H54 (cell line): ENCODE data around the gene ABTB2.
A peak's percentile ranks its signal among the peaks of the same experiment; 100 is the strongest.
"Not testable (repeated sequence)": the region's sequence is repeated elsewhere in the genome, so short reads cannot be mapped to it uniquely, and the experiment has no call there.

Experiments
- DNase-seq: peaks from one replicate; pipeline ENCODE4 v3.0.0; 2011; ENCODE audit warnings: low spot score, mixed read lengths; ENCODE audit not compliant: insufficient read length
- FAIRE-seq: peaks from 3 replicates; lab custom pipeline; 2011; peaks lifted over from hg19 to GRCh38; lab: Jason Lieb, UNC
- POLR2A ChIP-seq: IDR thresholded peaks from 2 replicates; pipeline ENCODE4 v1.6.1; 2011; ENCODE audit warnings: low read depth, mild to moderate bottlenecking, low read length

The ABTB2 gene

DNA sequence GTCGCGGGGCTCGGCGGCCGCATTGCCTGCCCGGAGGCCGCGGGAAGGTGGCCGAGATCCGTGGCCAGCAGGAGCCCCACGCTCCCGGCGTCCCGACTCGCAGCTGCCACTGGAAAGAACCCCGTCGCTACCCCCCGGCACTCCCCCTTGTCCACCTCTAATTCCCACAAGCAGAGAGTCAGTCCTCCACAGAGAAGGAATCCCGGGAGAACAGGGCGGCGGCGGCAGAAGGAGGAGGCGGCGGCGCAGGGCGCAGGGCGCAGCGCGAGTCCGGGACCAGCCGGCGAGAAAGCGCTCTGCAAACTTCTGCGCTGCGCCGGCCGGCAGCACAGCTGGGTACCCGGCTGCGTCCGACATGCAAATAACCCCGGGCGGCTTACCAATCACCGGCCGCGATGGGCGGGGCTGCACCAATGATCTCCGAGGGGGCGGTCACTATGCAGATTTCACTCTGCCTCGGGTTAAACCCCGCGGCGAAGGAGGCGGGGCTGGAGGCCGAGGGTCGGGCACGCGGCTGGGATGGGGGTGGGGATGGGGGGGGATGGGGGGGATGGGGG, at the start of gene ABTB2:
Gene ABTB2, minus strand, starts transcription at position 310 of the 557 bp plus-strand sequence.
- DNase-seq (peak; percentile 85), FAIRE-seq (no peak)
- TF ChIP-seq POLR2A: peak; percentile 98

DNA sequence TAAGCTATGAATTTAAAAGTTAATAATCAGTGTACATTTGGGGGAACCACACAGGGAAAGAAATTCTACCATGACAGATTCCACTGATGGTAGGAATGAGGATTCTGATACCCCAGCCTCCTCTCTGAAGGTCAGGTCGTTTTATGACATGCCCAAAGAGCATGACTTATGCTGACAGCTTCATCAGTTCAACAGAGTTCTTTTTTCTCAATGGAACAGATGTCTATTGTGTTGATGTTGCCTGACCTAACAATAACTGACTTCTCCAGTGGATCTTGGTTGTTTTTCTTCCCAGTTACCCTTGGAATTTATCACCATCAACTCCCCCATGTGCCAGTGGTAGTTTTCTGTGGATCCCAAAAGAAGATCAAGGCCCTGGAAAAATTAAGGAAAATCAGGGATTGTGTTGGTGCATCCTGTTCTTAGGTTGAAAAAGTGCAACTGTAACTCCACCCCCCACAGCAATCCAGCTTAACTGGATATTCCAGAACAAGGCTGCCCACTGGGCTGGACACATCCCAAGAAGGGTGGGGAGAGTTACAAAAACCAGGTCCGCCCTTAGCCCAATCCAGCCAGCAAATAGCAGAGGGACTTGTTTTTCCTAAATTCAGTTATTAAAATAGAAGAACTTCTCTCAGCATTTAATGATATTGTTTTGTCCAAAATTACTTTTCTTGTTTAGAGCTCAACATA, 49.5 kb upstream of the ABTB2 start:
- DNase-seq (no peak), FAIRE-seq (no peak)
- no peak for TF ChIP-seq POLR2A

DNA sequence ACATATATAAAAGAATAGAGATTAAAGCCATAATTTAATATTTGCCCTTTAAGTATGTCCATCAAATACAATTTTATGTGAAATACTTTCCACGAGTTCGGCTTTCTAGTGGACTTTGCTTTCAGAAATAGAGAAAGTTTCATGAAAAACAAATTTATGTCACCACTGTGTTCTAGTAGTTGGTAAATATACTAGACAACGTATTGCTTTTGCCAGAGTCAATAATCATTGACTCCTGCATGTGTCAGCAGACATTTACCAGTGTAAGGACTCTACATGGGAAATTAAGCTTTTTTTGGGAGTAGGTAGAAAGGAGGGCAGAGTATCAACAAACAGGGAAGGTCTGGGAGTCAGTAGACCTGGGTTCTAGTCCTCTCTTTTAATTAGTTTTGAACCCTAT, 48.6 kb upstream of the ABTB2 start:
- FAIRE-seq: no peak
- TF ChIP-seq POLR2A: no peak
- DNase-seq: no peak

GRCh38 chr11:34405079-34405858, 47.5 kb upstream of the ABTB2 start:
- FAIRE-seq (peak; percentile 20), DNase-seq (no peak)
- no peak for TF ChIP-seq POLR2A

GRCh38 chr11:34404280-34404679, 46.5 kb upstream of the ABTB2 start:
- TF ChIP-seq POLR2A: no peak
- DNase-seq (no peak), FAIRE-seq (no peak)

- no peak for FAIRE-seq
- TF ChIP-seq POLR2A: no peak
- DNase-seq: no peak
Measured at GRCh38 chr11:34403431-34403830, 45.6 kb upstream of the ABTB2 start.

DNA sequence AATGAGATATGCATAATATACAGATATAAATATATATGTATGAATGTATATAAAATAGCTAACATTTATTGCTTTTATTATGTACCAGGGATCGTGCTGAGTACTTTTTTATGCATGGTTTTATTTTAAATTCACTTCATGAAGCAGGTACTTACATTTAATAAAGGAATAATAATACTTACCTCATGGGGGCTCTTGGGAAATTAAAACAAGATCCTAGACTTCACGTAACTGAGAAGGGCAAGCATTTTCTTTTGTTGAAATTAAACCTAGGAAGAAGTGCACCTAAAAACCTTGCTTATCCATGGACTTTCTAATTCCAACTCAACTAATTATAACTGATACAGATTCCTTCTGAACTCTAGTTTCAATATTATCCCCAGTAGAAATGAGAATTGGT, 40.0 kb upstream of the ABTB2 start:
- TF ChIP-seq POLR2A: no peak
- FAIRE-seq (no peak), DNase-seq (no peak)

DNA sequence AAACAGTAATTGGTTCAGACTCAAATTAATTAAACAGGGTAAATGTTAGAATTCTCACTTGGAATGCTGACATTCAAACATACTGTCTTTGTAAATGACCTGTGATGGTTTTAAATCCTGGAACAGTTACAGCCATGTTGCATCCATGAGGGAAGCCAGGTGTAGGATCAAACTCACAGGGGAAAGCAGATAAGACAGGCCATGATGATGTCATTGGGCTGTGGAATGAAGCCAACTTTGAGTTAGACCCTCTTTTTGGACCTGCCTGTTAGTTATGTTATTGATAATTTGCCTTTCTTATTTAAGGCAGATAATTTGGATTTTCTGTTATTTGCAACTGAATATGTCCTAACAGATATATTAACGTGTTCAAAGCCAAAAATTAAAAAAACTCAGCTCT, 39.3 kb upstream of the ABTB2 start:
- DNase-seq: no peak
- FAIRE-seq: no peak

DNA sequence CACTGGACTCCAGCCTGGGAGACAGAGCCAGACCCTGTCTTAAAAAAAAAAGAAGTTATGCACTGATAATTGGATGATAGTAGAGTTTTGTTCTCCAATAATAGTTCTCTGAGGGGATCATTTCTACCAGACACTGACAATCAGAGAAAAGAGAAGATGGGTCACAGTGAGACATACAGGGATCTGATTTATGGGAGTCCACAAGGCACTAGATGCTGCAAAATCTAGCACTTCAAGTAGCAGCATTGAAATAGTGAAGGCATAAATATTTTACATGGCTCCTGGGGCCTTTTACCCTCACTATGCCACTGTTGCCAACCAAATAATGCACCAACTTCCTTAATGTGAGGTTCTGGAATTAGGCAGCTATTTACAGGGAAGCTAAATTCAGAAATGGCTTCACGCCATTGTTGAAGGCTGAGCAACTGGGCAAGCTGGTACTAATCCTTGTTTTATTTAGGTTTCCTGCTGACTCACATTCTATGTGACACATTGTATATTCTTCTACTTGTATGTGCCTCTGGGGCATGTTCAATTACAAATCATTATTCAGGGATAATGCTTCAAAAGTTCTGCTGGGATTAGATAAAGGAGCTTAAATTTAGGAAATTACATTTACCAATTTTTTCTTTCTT, 38.2 kb upstream of the ABTB2 start:
- FAIRE-seq: peak; percentile 36
- no peak for TF ChIP-seq POLR2A
- DNase-seq: peak; percentile 30

More for the DNA sequence above, 39.3 kb upstream of the ABTB2 start:
- TF ChIP-seq POLR2A: no peak

GRCh38 chr11:34394771-34395300, 37.0 kb upstream of the ABTB2 start:
- TF ChIP-seq POLR2A: no peak
- FAIRE-seq: no peak
- no peak for DNase-seq

DNA sequence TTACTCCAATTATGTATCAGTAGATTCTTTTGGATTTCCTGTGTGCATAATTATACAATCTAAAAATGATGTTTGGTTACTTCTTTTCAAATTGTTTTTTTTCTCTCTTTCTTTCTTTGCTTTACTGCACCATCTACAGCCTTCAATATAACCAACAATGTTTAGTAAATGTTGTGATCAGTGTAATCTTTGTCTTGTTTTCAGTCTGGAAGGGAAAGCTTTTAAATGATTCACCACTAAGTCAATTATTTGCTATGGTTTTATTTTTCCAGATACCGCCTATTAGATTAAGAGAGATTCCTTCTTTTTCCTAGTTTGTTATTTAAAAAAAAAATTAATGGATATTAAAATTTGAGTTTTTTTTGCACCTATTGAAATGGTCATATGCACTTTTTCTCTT, 29.8 kb upstream of the ABTB2 start:
- DNase-seq (no peak), FAIRE-seq (no peak)
- no peak for TF ChIP-seq POLR2A

GRCh38 chr11:34386356-34386755, 28.5 kb upstream of the ABTB2 start:
- FAIRE-seq, DNase-seq: not testable (repeated sequence)

- DNase-seq (no peak), FAIRE-seq (no peak)
- no peak for TF ChIP-seq POLR2A
Measured at GRCh38 chr11:34382532-34383276, 24.9 kb upstream of the ABTB2 start.
